Measurements from ENCODE around the gene RAPGEFL1.

DNA sequence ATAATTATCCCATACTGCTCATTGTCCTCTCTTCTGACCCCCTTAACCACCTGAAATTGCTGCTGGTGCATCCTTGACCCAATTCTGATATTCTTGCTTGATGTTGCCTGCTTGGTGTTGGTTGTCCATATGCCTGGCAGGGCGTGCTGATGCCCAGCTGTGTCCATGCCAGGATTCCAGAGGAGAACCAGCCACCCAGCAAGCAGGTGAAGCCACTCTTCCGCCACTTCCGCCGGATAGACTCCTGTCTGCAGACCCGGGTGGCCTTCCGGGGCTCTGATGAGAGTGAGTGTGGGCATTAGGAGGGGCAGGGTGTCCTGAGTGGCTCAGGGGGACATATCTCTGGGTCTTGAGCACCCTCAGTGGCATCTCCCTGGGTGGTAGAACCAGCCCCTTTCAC, 11.4 kb downstream of the RAPGEFL1 start:
- TF ChIP-seq EZH2 (IDR thresholded peaks at IDR 0.05) (no peak), POLR2AphosphoS5 (IDR thresholded peaks at IDR 0.05; ENCODE audit: borderline replicate concordance, low read depth, low read length) (no peak), FOXP2 (optimal IDR thresholded peaks at IDR 0.05; ENCODE audit: control extremely low read depth, extremely low read length, insufficient read depth) (no peak)

All from SK-N-MC (cell line).